ENCODE results near the gene SAFB2.

GRCh38 chr19:5625641-5626040 is 3.1 kb upstream of the SAFB2 start:
- TF ChIP-seq POLR2A (IDR thresholded peaks at IDR 0.05) = no peak
- TF ChIP-seq CTCF (IDR thresholded peaks at IDR 0.05) = no peak
